Loucy (cell line): ENCODE measurements around the gene ACIN1.

Experiments used
- H2AFZ ChIP-seq: fragments of 200-600 bp; sonication (generic); 2 replicates; pipeline ENCODE4 v1.6.0; 2016; ENCODE audit warnings: antibody characterized with exemption, mild to moderate bottlenecking, low read length, moderate library complexity
- H3F3A ChIP-seq: fragments of 200-600 bp; 2 replicates; pipeline ENCODE4 v1.6.0; 2016; ENCODE audit warnings: antibody characterized with exemption, low read depth, mild to moderate bottlenecking
- H3K27me3 ChIP-seq: fragments of 200-600 bp; sonication (generic); 2 replicates; pipeline ENCODE4 v1.6.1; 2014; ENCODE audit warnings: low read length, mild to moderate bottlenecking; ENCODE audit not compliant: insufficient read depth, poor library complexity, severe bottlenecking
- H3K36me3 ChIP-seq: fragments of 200-600 bp; sonication (generic); 2 replicates; pipeline ENCODE4 v1.6.1; 2016; ENCODE audit warnings: low read length; ENCODE audit not compliant: insufficient read depth
- H3K4me1 ChIP-seq: fragments of 200-600 bp; sonication (generic); 2 replicates; pipeline ENCODE4 v1.5.1; 2014; ENCODE audit warnings: low read length, mild to moderate bottlenecking; ENCODE audit not compliant: insufficient read depth, poor library complexity, severe bottlenecking
- H3K4me2 ChIP-seq: fragments of 200-600 bp; sonication (generic); 2 replicates; pipeline ENCODE4 v1.6.0; 2014; ENCODE audit warnings: antibody characterized with exemption, low read length, low read depth, mild to moderate bottlenecking; ENCODE audit not compliant: poor library complexity, severe bottlenecking
- H3K4me3 ChIP-seq: fragments of 200-600 bp; sonication (generic); 2 replicates; pipeline ENCODE4 v1.5.1; 2014; ENCODE audit warnings: low read length, mild to moderate bottlenecking, mixed read lengths; ENCODE audit not compliant: poor library complexity, severe bottlenecking
- H3K79me2 ChIP-seq: fragments of 200-600 bp; sonication (generic); 2 replicates; pipeline ENCODE4 v1.6.1; 2014; ENCODE audit warnings: low read length; ENCODE audit not compliant: insufficient read depth
- H3K9ac ChIP-seq: fragments of 200-600 bp; sonication (generic); 2 replicates; pipeline ENCODE4 v1.6.0; 2014; ENCODE audit warnings: mild to moderate bottlenecking, low read depth, low read length, moderate library complexity; ENCODE audit not compliant: poor library complexity, severe bottlenecking
- H3K9me2 ChIP-seq: fragments of 200-600 bp; sonication (generic); replicated peaks from 2 replicates; pipeline ENCODE4 v1.6.1; 2016; ENCODE audit warnings: low read depth, low read length, mixed read lengths
- H3K9me3 ChIP-seq: fragments of 200-600 bp; sonication (generic); 2 replicates; pipeline ENCODE4 v1.6.1; 2014; ENCODE audit warnings: mild to moderate bottlenecking, antibody characterized with exemption, low read length, low read depth; ENCODE audit not compliant: insufficient read depth
- H4K20me1 ChIP-seq: fragments of 200-600 bp; sonication (generic); 2 replicates; pipeline ENCODE4 v1.6.0; 2014; ENCODE audit warnings: antibody characterized with exemption, low read length, mild to moderate bottlenecking; ENCODE audit not compliant: insufficient read depth, poor library complexity, severe bottlenecking
- EZH2phosphoT487 ChIP-seq: fragments of 200-600 bp; IDR thresholded peaks from 2 replicates; pipeline ENCODE4 v1.6.1; 2018; ENCODE audit warnings: antibody characterized with exemption, mild to moderate bottlenecking, moderate library complexity, borderline replicate concordance
- TF ChIP-seq, protein P1 (sequence below): fragments of 200-600 bp; sonication (generic); conservative IDR thresholded peaks from 2 replicates; pipeline ENCODE4 v1.5.1; 2014; ENCODE audit warnings: mild to moderate bottlenecking, antibody characterized with exemption, low read length

Gene ACIN1

DNA sequence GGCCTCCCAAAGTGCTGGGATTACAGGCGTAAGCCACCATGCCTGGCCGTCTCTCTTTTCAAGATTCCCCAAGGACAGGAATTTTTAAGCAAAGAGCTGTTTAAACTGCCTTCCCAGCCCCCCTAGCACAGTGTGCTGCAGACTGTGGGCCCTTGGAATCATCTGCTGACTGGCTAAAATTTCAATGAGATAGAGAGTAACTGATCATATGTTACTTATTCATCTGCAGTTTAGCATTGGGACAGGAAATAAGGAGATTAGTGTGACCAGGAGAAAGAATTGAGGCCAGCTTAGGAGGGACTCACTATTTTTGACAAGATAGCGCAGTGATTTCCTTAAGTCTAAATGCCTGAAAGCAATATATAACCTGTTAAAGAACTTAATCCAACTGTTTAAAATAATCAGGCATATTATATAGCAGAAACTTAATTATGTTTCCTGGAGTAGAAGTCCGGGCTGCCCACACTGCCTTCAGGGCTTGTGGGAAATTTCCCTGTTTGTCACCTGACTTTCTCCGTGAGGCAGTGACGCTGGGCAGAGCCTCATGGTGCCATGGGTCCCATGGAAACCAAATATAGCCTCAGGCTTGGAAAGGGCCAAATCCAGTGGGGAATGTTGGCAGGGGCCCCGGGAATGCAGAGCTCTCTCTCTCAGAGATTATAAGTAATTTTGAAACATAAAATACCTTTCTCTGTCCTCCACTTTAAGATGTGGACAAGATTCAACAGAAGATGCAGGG is 46.9 kb upstream of the ACIN1 start:
- H3K36me3 ChIP-seq: no peaks in the 10 kb centered on the region
- no peak overlapping the region for H3K4me2 ChIP-seq
- H3K27me3 ChIP-seq: no peaks in the 10 kb centered on the region
- no peaks in the 10 kb centered on the region for H3K9me3 ChIP-seq
- H3K4me3 ChIP-seq: no peak overlapping the region
- H3K9ac ChIP-seq: no peak overlapping the region
- H3K79me2 ChIP-seq: no peaks in the 10 kb centered on the region
- H2AFZ ChIP-seq: no peak overlapping the region
- H3K9me2 ChIP-seq: no peaks in the 10 kb centered on the region
- H4K20me1 ChIP-seq: no peaks in the 10 kb centered on the region
- no peaks in the 10 kb centered on the region for H3F3A ChIP-seq
- no peaks in the 10 kb centered on the region for H3K4me1 ChIP-seq
- TF ChIP-seq, protein P1, sequence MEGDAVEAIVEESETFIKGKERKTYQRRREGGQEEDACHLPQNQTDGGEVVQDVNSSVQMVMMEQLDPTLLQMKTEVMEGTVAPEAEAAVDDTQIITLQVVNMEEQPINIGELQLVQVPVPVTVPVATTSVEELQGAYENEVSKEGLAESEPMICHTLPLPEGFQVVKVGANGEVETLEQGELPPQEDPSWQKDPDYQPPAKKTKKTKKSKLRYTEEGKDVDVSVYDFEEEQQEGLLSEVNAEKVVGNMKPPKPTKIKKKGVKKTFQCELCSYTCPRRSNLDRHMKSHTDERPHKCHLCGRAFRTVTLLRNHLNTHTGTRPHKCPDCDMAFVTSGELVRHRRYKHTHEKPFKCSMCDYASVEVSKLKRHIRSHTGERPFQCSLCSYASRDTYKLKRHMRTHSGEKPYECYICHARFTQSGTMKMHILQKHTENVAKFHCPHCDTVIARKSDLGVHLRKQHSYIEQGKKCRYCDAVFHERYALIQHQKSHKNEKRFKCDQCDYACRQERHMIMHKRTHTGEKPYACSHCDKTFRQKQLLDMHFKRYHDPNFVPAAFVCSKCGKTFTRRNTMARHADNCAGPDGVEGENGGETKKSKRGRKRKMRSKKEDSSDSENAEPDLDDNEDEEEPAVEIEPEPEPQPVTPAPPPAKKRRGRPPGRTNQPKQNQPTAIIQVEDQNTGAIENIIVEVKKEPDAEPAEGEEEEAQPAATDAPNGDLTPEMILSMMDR: no peak
- TF ChIP-seq EZH2phosphoT487: no peak

DNA sequence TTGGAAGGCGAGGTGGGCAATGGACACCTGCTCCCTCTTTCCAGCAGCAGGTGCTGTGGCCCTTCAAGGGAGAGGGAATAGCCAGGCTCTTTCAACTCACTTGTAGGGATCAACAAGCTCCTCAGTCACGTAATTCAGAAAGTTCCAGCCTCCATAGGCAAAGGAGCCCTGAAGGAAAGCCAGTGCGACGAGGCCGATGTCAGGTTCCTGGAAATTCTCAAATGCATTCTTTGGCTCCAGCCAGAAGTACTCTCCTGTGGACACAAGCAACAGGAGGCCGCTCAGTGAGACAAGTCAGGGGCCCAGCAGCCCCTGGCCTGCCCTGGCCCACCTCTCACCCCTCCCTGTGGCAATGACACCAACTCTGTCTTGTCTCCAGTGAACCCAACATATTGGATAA is 45.4 kb upstream of the ACIN1 start:
- Histone ChIP-seq H3K9ac (no peak overlapping the region), H3K9me3 (no peaks in the 10 kb centered on the region), H3K9me2 (no peaks in the 10 kb centered on the region), H3K36me3 (no peaks in the 10 kb centered on the region), H3K4me1 (no peaks in the 10 kb centered on the region), H3K4me2 (no peak overlapping the region), H3K79me2 (no peaks in the 10 kb centered on the region), H3F3A (no peaks in the 10 kb centered on the region), H3K27me3 (no peaks in the 10 kb centered on the region), H3K4me3 (no peak overlapping the region), H2AFZ (no peak overlapping the region), H4K20me1 (no peaks in the 10 kb centered on the region)
- TF ChIP-seq, protein P1: no peak
- no peak for TF ChIP-seq EZH2phosphoT487

DNA sequence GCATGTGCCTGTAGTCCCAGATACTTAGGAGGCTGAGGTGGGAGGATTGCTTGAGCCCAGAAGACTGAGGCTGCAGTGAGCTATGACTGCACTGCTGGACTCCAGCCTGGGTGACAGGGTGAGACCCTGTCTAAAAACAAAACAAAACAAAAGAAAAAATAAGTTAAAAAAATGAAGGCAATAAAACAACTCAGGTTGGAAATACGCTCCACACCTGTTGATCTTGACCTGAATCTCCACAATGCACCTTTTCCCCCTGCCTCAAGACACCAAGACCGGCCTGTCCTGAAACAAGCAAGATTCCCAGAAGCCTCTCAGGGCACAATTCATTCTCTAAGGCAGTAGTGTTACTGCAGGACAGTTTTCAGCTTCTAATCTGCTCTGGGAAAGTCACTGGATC is 44.9 kb upstream of the ACIN1 start:
- no peak overlapping the region for H3K4me3 ChIP-seq
- H3K9me3 ChIP-seq: no peaks in the 10 kb centered on the region
- no peaks in the 10 kb centered on the region for H3K9me2 ChIP-seq
- no peaks in the 10 kb centered on the region for H3K36me3 ChIP-seq
- H3K9ac ChIP-seq: no peak overlapping the region
- H3K4me2 ChIP-seq: no peak overlapping the region
- H4K20me1 ChIP-seq: no peaks in the 10 kb centered on the region
- H3K27me3 ChIP-seq: no peaks in the 10 kb centered on the region
- TF ChIP-seq, protein P1: no peak
- no peak for TF ChIP-seq EZH2phosphoT487
- H3K4me1 ChIP-seq: no peaks in the 10 kb centered on the region
- no peak overlapping the region for H2AFZ ChIP-seq
- no peaks in the 10 kb centered on the region for H3K79me2 ChIP-seq
- no peaks in the 10 kb centered on the region for H3F3A ChIP-seq
